HG03342 (cell line): Measurements from ENCODE around the gene RAI1.

Experiments used
- ATAC-seq: cut with Tn5 transposase; IDR thresholded peaks from one replicate; pipeline ENCODE4 v1.9.1; 2021; ENCODE audit warnings: mild to moderate bottlenecking, moderate library complexity; ENCODE audit not compliant: unreplicated experiment

Gene RAI1

GRCh38 chr17:17853811-17854447, 172.7 kb downstream of the RAI1 start:
- no peak for ATAC-seq

DNA sequence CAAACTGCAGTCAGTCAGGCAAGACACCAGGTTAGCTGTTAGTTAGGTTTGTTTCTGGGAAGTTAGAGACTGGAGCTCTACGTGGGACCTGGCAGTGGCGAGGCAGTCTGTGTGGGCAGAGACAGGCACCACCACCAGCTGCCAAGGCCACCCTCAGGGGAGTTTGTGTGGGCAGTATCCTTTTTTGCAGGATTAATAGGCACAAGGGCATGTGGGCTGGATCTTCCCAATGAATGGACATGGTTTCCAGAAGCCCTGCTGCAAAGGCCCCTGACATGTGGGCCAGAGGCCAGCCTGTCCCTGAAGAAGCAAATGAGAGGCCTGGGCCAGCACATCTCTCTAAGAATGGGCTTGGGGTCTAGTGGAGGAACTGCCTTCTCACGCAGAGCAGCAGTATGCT, 174.7 kb downstream of the RAI1 start:
- ATAC-seq = no peak

DNA sequence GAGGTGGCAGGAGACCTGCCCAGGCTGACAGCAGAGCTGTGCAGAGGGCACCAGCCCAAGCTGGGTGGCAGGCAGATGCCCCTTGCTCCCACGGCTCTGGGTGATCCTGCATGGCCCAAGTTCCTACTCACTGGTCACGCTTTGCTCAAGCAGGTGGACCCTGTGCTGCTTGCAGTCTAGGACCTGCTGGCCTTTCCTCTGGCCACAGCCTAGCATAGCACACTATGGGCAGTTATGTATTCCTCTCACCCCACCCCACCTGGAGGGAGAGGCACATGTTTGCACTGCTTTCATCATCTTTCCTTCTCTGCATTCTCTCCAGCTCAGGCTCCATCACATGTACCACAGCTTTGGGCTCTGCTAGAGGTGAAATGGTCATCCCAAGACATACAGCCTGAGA, 175.1 kb downstream of the RAI1 start:
- no peak for ATAC-seq

DNA sequence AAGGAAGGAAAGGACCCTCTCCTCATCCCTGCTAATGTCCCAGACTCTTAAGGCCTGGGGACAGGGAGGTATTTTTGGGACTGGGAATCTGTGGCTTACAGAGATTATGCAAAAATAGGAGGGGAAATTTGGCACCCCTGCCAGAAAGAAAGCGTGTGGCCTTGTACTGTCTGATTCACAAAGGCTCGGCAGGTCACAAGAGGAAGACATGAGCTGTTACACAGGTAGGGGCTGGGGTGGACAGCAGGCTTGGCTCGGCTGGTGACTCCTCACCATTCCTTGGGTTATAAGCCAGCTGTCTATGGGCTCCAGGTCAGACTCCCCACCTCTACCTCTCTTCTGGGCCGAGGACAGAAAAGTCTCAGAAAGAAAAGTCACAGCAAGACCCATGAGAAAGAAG, 176.2 kb downstream of the RAI1 start:
- ATAC-seq = no peak

- ATAC-seq = no peak
Measured at GRCh38 chr17:17859909-17860765, 178.9 kb downstream of the RAI1 start.

GRCh38 chr17:17860766-17861107, 179.5 kb downstream of the RAI1 start:
- no peak for ATAC-seq
